Upper lobe of left lung (tissue), 6 donors: ENCODE data around the gene ST7. TPM values are rescaled to one million over a fixed set of nuclear protein-coding genes. Genes with fewer than 3 reads are reported as not detected.

Source experiments
- ATAC-seq, 2 donors: fragments of 200-7000 bp; cut with Tn5 transposase; one replicate each; pipeline ENCODE4 v1.9.1; 2022; ENCODE audit warnings: mild to moderate bottlenecking in 2 of 2, moderate library complexity in 2 of 2; ENCODE audit not compliant: low FRiP score in 2 of 2
- DNase-seq, 2 donors: peaks; one replicate each; pipeline ENCODE4 v3.0.0-alpha.2; 2019 to 2020
- H3K27ac ChIP-seq, 4 donors: fragments of 200-600 bp; sonication (generic); one replicate each; pipeline ENCODE4 v1.5.1; 2016 to 2019
- H3K27me3 ChIP-seq, 4 donors: fragments of 200-600 bp; sonication (generic); one replicate each; pipeline ENCODE4 v1.5.1; 2017 to 2019
- H3K36me3 ChIP-seq, 4 donors: fragments of 200-600 bp; sonication (generic); one replicate each; pipeline ENCODE4 v1.5.1; 2016 to 2019
- H3K4me1 ChIP-seq, 4 donors: fragments of 200-600 bp; sonication (generic); one replicate each; pipeline ENCODE4 v1.5.1; 2018 to 2019
- H3K4me3 ChIP-seq, 4 donors: fragments of 200-600 bp; sonication (generic); one replicate each; pipeline ENCODE4 v1.5.1; 2017 to 2019; ENCODE audit warnings: mild to moderate bottlenecking in 2 of 4, moderate library complexity in 1 of 4
- H3K9me3 ChIP-seq, 4 donors: fragments of 200-600 bp; sonication (generic); one replicate each; pipeline ENCODE4 v1.5.1; 2018 to 2019
- EP300 ChIP-seq, 4 donors: sonication (generic); formaldehyde crosslinking; IDR thresholded peaks; one replicate each; pipeline ENCODE4 v1.5.1; 2017; ENCODE audit warnings: antibody characterized with exemption in 4 of 4, control low read depth in 2 of 4
- POLR2A ChIP-seq, 4 donors: fragments of 450-650 bp; IDR thresholded peaks; one replicate each; pipeline ENCODE4 v1.5.1; 2016 to 2017; ENCODE audit warnings: antibody characterized with exemption in 4 of 4, mild to moderate bottlenecking in 2 of 4
- POLR2AphosphoS5 ChIP-seq, 2 donors: sonication (generic); formaldehyde crosslinking; IDR thresholded peaks; one replicate each; pipeline ENCODE4 v1.5.1; 2017; ENCODE audit warnings: antibody characterized with exemption in 2 of 2
- WGBS, 2 donors: methylation state at CpG; one replicate each; pipeline ENCODE4 v1.1.5; 2017 to 2018; 5-methylcytosine and 5-hydroxymethylcytosine counted together
- total RNA-seq, 6 donors: library from RNA; depleted of rRNA in 4 of 6; stranded (reverse); fragments of >200 nt in 4 of 6; gene quantifications; one replicate each; pipeline versions ENCODE4 v1.1.0 to v1.2.1, GENCODE V29; 2016 to 2021
- TF ChIP-seq, protein P1 (sequence below), 6 experiments: fragments of 450-650 bp in 4 of 6; fragments of 200-600 bp in 2 of 6; sonication (generic) in 2 of 6; IDR thresholded peaks; one replicate each; pipeline ENCODE4 v1.5.1; 2016 to 2019; ENCODE audit warnings: antibody characterized with exemption in 6 of 6
- donor health status: DM: no; HTN: no; CAD: no; lungs with moderate emphysema.
- donor health status: DM: no; HTN: yes; CAD: no; lungs with severe emphysema.

Gene ST7
- total RNA-seq, 6 donors from 2014 or later, result 36.0 to 135 (median 73.4) TPM

DNA sequence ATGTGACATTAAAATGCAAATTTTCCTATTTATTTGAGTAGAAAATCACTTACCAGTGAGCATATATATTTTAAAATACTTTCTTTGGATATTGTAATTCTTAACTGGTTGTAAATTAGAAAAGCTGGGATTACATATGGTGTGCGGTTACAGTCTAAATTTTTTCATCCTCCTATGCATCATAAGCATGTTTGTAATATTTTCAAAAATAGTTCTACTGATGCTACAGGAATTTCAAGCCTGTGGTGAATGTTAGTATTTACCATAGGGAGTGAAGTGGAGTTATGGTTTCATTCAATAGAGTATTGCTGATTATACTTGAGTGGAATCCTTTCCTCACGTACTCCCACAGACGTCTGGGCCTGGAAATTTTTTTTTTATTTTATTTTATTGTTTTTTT lies 34.6 kb upstream of the ST7 start:
- DNase-seq (no peak), ATAC-seq (no peak)
- TF ChIP-seq POLR2A (IDR thresholded peaks at IDR 0.05) (no peak), EP300 (IDR thresholded peaks at IDR 0.05) (no peak), POLR2AphosphoS5 (IDR thresholded peaks at IDR 0.05) (no peak)
- TF ChIP-seq, protein P1, sequence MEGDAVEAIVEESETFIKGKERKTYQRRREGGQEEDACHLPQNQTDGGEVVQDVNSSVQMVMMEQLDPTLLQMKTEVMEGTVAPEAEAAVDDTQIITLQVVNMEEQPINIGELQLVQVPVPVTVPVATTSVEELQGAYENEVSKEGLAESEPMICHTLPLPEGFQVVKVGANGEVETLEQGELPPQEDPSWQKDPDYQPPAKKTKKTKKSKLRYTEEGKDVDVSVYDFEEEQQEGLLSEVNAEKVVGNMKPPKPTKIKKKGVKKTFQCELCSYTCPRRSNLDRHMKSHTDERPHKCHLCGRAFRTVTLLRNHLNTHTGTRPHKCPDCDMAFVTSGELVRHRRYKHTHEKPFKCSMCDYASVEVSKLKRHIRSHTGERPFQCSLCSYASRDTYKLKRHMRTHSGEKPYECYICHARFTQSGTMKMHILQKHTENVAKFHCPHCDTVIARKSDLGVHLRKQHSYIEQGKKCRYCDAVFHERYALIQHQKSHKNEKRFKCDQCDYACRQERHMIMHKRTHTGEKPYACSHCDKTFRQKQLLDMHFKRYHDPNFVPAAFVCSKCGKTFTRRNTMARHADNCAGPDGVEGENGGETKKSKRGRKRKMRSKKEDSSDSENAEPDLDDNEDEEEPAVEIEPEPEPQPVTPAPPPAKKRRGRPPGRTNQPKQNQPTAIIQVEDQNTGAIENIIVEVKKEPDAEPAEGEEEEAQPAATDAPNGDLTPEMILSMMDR (IDR thresholded peaks at IDR 0.05), result no peak
- Histone ChIP-seq H3K4me1 (no peaks in the 10 kb centered on the region), H3K36me3 (peaks cover 16 to 67% (median 31%) of the 10 kb centered on the region in 4 donors), H3K9me3 (no peaks in the 10 kb centered on the region), H3K4me3 (no peak overlapping the region), H3K27ac (no peak overlapping the region), H3K27me3 (no peaks in the 10 kb centered on the region)
- WGBS, 2 donors, result 93 to 94% methylated on average over 3 of the region's 3 CpGs

GRCh38 chr7:116920359-116920758 lies 32.9 kb upstream of the ST7 start:
- Histone ChIP-seq H3K9me3 (no peaks in the 10 kb centered on the region), H3K4me3 (no peak overlapping the region), H3K36me3 (peaks cover 16 to 50% (median 21%) of the 10 kb centered on the region in 4 donors), H3K27me3 (no peaks in the 10 kb centered on the region), H3K4me1 (no peaks in the 10 kb centered on the region), H3K27ac (no peak overlapping the region)
- TF ChIP-seq POLR2A (IDR thresholded peaks at IDR 0.05), result no peak
- ATAC-seq (no peak), DNase-seq (no peak)

DNA sequence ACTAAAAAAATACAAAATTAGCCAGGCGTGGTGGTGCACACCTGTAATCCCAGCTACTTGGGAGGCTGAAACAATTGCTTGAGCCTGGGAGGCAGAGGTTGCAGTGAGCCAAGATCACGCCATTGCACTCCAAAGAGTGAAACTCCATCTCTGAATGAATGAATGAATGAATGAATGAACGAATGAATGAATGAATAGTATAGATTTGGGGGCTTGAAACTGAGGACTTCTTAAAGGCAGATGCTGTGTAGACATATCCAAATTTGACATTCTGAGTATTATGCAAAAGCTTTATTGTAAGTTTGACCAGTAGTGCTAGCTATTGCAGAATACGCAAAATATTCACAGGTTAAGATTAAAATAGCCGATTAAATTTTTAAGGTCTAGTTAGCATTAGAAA lies 30.8 kb upstream of the ST7 start:
- 68 to 72% methylated on average over 5 of the region's 5 CpGs for WGBS, 2 donors
- H3K4me1 ChIP-seq, result no peaks in the 10 kb centered on the region
- no peaks in the 10 kb centered on the region for H3K27me3 ChIP-seq
- no peak for TF ChIP-seq POLR2AphosphoS5 (IDR thresholded peaks at IDR 0.05)
- H3K4me3 ChIP-seq, result no peak overlapping the region
- ATAC-seq (no peak), DNase-seq (no peak)
- peaks cover 2 to 28% (median 7%) of the 10 kb centered on the region in 4 donors for H3K36me3 ChIP-seq
- no peaks in the 10 kb centered on the region for H3K9me3 ChIP-seq
- H3K27ac ChIP-seq, result no peak overlapping the region

DNA sequence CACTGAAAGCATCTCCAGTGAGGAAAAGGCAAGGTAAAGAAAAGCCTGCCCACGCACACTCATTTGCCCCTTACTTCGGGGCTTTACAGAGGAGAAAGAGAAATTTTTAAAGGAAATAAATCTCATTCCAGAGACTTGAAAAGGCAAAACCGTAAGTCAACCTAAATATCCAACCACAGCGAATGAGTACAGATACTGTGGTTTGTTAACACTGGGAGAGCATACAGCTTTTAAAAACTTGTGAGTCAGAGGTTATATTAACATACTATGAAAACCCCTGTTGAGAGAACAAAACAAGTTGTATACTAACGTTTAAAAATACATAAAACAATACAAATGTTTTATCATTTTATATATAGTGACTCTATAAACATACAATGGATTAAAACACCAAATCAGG lies 28.6 kb upstream of the ST7 start:
- ATAC-seq (no peak), DNase-seq (no peak)
- no peak overlapping the region for H3K4me3 ChIP-seq
- H3K27ac ChIP-seq, result no peak overlapping the region
- 70 to 74% methylated on average over 5 of the region's 5 CpGs for WGBS, 2 donors
- H3K27me3 ChIP-seq, result no peaks in the 10 kb centered on the region
- H3K9me3 ChIP-seq, result no peaks in the 10 kb centered on the region
- TF ChIP-seq, protein P1 (IDR thresholded peaks at IDR 0.05), result no peak
- TF ChIP-seq POLR2AphosphoS5 (IDR thresholded peaks at IDR 0.05) (no peak), POLR2A (IDR thresholded peaks at IDR 0.05) (no peak), EP300 (IDR thresholded peaks at IDR 0.05) (no peak)
- peaks cover 0 to 7% (median 0%) of the 10 kb centered on the region in 4 donors for H3K36me3 ChIP-seq
- no peaks in the 10 kb centered on the region for H3K4me1 ChIP-seq

DNA sequence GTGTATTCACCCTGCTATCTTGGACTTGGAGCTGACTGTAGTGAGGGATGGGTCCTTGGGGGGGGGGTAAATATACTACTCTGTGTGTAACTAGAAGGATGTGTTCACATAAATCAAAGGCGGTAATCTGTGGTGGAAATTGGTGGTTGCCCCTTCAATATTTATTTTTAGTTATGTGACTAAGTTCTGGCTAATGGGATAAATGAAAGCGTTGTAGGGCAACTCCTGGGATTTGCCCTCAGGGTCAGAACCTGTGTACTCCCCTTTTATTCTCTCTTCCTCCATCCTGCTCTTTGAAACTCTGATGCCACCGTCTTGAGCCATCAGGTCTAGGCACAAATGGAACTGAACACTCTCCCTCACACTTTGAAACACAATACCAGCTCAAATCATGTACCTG lies 24.3 kb upstream of the ST7 start:
- Histone ChIP-seq H3K4me1 (peaks cover 0 to 8% (median 4%) of the 10 kb centered on the region in 4 donors), H3K4me3 (no peak overlapping the region), H3K27me3 (no peaks in the 10 kb centered on the region), H3K36me3 (no peaks in the 10 kb centered on the region), H3K9me3 (no peaks in the 10 kb centered on the region), H3K27ac (no peak overlapping the region)
- WGBS, 2 donors, result 74 to 77% methylated on average over 3 of the region's 3 CpGs
- TF ChIP-seq, protein P1 (IDR thresholded peaks at IDR 0.05), result no peak
- TF ChIP-seq EP300 (IDR thresholded peaks at IDR 0.05) (no peak), POLR2AphosphoS5 (IDR thresholded peaks at IDR 0.05) (no peak), POLR2A (IDR thresholded peaks at IDR 0.05) (no peak)
- DNase-seq, result no peak
- ATAC-seq, result no peak
